Upper lobe of left lung (tissue), 6 donors: ENCODE results near the gene C1orf21. TPM values are rescaled to one million over a fixed set of nuclear protein-coding genes. Genes with fewer than 3 reads are reported as not detected.

ENCODE experiments used
- ATAC-seq, 2 donors: fragments of 200-7000 bp; cut with Tn5 transposase; one replicate each; pipeline ENCODE4 v1.9.1; 2022; ENCODE audit warnings: mild to moderate bottlenecking in 2 of 2, moderate library complexity in 2 of 2; ENCODE audit not compliant: low FRiP score in 2 of 2
- DNase-seq, 2 donors: peaks; one replicate each; pipeline ENCODE4 v3.0.0-alpha.2; 2019 to 2020
- H3K27ac ChIP-seq, 4 donors: fragments of 200-600 bp; sonication (generic); one replicate each; pipeline ENCODE4 v1.5.1; 2016 to 2019
- H3K27me3 ChIP-seq, 4 donors: fragments of 200-600 bp; sonication (generic); one replicate each; pipeline ENCODE4 v1.5.1; 2017 to 2019
- H3K36me3 ChIP-seq, 4 donors: fragments of 200-600 bp; sonication (generic); one replicate each; pipeline ENCODE4 v1.5.1; 2016 to 2019
- H3K4me1 ChIP-seq, 4 donors: fragments of 200-600 bp; sonication (generic); one replicate each; pipeline ENCODE4 v1.5.1; 2018 to 2019
- H3K4me3 ChIP-seq, 4 donors: fragments of 200-600 bp; sonication (generic); one replicate each; pipeline ENCODE4 v1.5.1; 2017 to 2019; ENCODE audit warnings: mild to moderate bottlenecking in 2 of 4, moderate library complexity in 1 of 4
- H3K9me3 ChIP-seq, 4 donors: fragments of 200-600 bp; sonication (generic); one replicate each; pipeline ENCODE4 v1.5.1; 2018 to 2019
- CTCF ChIP-seq, 6 experiments: fragments of 450-650 bp in 4 of 6; fragments of 200-600 bp in 2 of 6; sonication (generic) in 2 of 6; IDR thresholded peaks; one replicate each; pipeline ENCODE4 v1.5.1; 2016 to 2019; ENCODE audit warnings: antibody characterized with exemption in 6 of 6
- EP300 ChIP-seq, 4 donors: sonication (generic); formaldehyde crosslinking; IDR thresholded peaks; one replicate each; pipeline ENCODE4 v1.5.1; 2017; ENCODE audit warnings: antibody characterized with exemption in 4 of 4, control low read depth in 2 of 4
- POLR2A ChIP-seq, 4 donors: fragments of 450-650 bp; IDR thresholded peaks; one replicate each; pipeline ENCODE4 v1.5.1; 2016 to 2017; ENCODE audit warnings: antibody characterized with exemption in 4 of 4, mild to moderate bottlenecking in 2 of 4
- POLR2AphosphoS5 ChIP-seq, 2 donors: sonication (generic); formaldehyde crosslinking; IDR thresholded peaks; one replicate each; pipeline ENCODE4 v1.5.1; 2017; ENCODE audit warnings: antibody characterized with exemption in 2 of 2
- WGBS, 2 donors: methylation state at CpG; one replicate each; pipeline ENCODE4 v1.1.5; 2017 to 2018; 5-methylcytosine and 5-hydroxymethylcytosine counted together
- total RNA-seq, 6 donors: library from RNA; depleted of rRNA in 4 of 6; stranded (reverse); fragments of >200 nt in 4 of 6; gene quantifications; one replicate each; pipeline versions ENCODE4 v1.1.0 to v1.2.1, GENCODE V29; 2016 to 2021
- donor health status: DM: no; HTN: no; CAD: no; lungs with moderate emphysema.
- donor health status: DM: no; HTN: yes; CAD: no; lungs with severe emphysema.

Gene C1orf21
- total RNA-seq, 6 donors from 2014 or later = 21.4 to 110 (median 49.2) TPM

GRCh38 chr1:184473176-184473966, 86.5 kb downstream of the C1orf21 start:
- Histone ChIP-seq H3K27ac (no peak overlapping the region), H3K27me3 (no peaks in the 10 kb centered on the region), H3K36me3 (peaks cover 0 to 10% (median 3%) of the 10 kb centered on the region in 4 donors), H3K4me3 (no peak overlapping the region), H3K9me3 (peaks cover 0 to 12% (median 9%) of the 10 kb centered on the region in 4 donors), H3K4me1 (no peaks in the 10 kb centered on the region)
- 88 to 90% methylated on average over 9 of the region's 9 CpGs for WGBS, 2 donors
- TF ChIP-seq POLR2A (IDR thresholded peaks at IDR 0.05) (no peak), CTCF (IDR thresholded peaks at IDR 0.05) (no peak), POLR2AphosphoS5 (IDR thresholded peaks at IDR 0.05) (no peak), EP300 (IDR thresholded peaks at IDR 0.05) (no peak)
- ATAC-seq (no peak), DNase-seq (no peak)

GRCh38 chr1:184476187-184476586, 89.4 kb downstream of the C1orf21 start:
- 95 to 100% methylated on average over 2 of the region's 2 CpGs for WGBS, 2 donors
- Histone ChIP-seq H3K36me3 (peaks cover 0 to 11% (median 3%) of the 10 kb centered on the region in 4 donors), H3K4me1 (no peaks in the 10 kb centered on the region), H3K27me3 (no peaks in the 10 kb centered on the region), H3K9me3 (peaks cover 0 to 12% (median 9%) of the 10 kb centered on the region in 4 donors), H3K27ac (no peak overlapping the region), H3K4me3 (no peak overlapping the region)
- TF ChIP-seq POLR2A (IDR thresholded peaks at IDR 0.05) = no peak
- TF ChIP-seq CTCF (IDR thresholded peaks at IDR 0.05) = no peak
- TF ChIP-seq POLR2AphosphoS5 (IDR thresholded peaks at IDR 0.05) = no peak
- no peak for TF ChIP-seq EP300 (IDR thresholded peaks at IDR 0.05)
- DNase-seq = no peak
- no peak for ATAC-seq

- DNase-seq = no peak
- 95 to 97% methylated on average over 14 of the region's 14 CpGs for WGBS, 2 donors
- H3K9me3 ChIP-seq = peaks cover 0 to 8% (median 4%) of the 10 kb centered on the region in 4 donors
- H3K27me3 ChIP-seq = no peaks in the 10 kb centered on the region
- H3K4me3 ChIP-seq = no peak overlapping the region
- TF ChIP-seq POLR2AphosphoS5 (IDR thresholded peaks at IDR 0.05) (no peak), EP300 (IDR thresholded peaks at IDR 0.05) (no peak), POLR2A (IDR thresholded peaks at IDR 0.05) (no peak)
- H3K27ac ChIP-seq = no peak overlapping the region
- ATAC-seq = no peak
- H3K4me1 ChIP-seq = peaks cover 0 to 24% (median 15%) of the 10 kb centered on the region in 4 donors
- peaks cover 0 to 11% (median 3%) of the 10 kb centered on the region in 4 donors for H3K36me3 ChIP-seq
Observed at GRCh38 chr1:184479435-184480167, 92.8 kb downstream of the C1orf21 start.

- H3K9me3 ChIP-seq = peaks cover 0 to 4% (median 0%) of the 10 kb centered on the region in 4 donors
- H3K27me3 ChIP-seq = no peaks in the 10 kb centered on the region
- ATAC-seq (no peak), DNase-seq (no peak)
- H3K4me3 ChIP-seq = no peak overlapping the region
- TF ChIP-seq CTCF (IDR thresholded peaks at IDR 0.05) = no peak
- no peak for TF ChIP-seq POLR2AphosphoS5 (IDR thresholded peaks at IDR 0.05)
- no peak for TF ChIP-seq EP300 (IDR thresholded peaks at IDR 0.05)
- no peak for TF ChIP-seq POLR2A (IDR thresholded peaks at IDR 0.05)
- peaks cover 0 to 8% (median 3%) of the 10 kb centered on the region in 4 donors for H3K36me3 ChIP-seq
- H3K4me1 ChIP-seq = peaks cover 5 to 32% (median 22%) of the 10 kb centered on the region in 4 donors
- no peak overlapping the region for H3K27ac ChIP-seq
- WGBS, 2 donors = 88 to 95% methylated on average over 5 of the region's 5 CpGs
Observed at GRCh38 chr1:184480736-184481135, 93.9 kb downstream of the C1orf21 start.

- peak in 1 of 2 donors; percentile 39 for DNase-seq
Observed at GRCh38 chr1:184482136-184482535, 95.3 kb downstream of the C1orf21 start.

More at GRCh38 chr1:184482136-184482535, 95.3 kb downstream of the C1orf21 start:
- ATAC-seq = peak; percentile 25 to 75
- Histone ChIP-seq H3K4me1 (peaks cover 15 to 45% (median 32%) of the 10 kb centered on the region in 4 donors), H3K9me3 (no peaks in the 10 kb centered on the region), H3K27ac (peak overlapping the region; percentile 4 to 68 (median 61)), H3K4me3 (no peak overlapping the region), H3K36me3 (peaks cover 0 to 8% (median 3%) of the 10 kb centered on the region in 4 donors), H3K27me3 (no peaks in the 10 kb centered on the region)
- 71 to 88% methylated on average over 5 of the region's 5 CpGs for WGBS, 2 donors
- TF ChIP-seq CTCF (IDR thresholded peaks at IDR 0.05) = no peak
- TF ChIP-seq POLR2AphosphoS5 (IDR thresholded peaks at IDR 0.05) = peak; percentile 47 to 57
